ENCODE results near the gene SEMA3G.

The SEMA3G gene

GRCh38 chr3:52408466-52408865 is 36.4 kb downstream of the SEMA3G start:
- no peak for DNase-seq

DNA sequence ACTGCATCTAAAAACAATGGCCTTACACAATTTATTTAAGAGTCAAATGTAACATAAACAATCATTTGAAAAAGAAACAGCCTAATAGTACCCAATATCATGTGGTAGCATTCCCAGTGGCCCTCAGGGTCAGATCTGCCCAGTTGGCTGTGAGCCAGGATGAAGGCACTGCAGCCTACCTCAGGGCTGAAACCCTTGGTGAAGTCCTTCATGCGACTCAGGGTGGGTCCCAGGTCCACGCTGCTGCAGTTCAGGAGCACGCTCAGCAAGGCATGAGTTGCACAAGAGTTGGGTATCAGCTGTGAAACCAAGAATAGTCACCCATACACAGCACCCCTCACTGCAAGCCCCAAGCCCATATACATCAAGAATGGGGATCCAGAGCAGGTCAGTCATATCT is 37.1 kb downstream of the SEMA3G start:
- no peak for DNase-seq

GRCh38 chr3:52406791-52407510 is 38.0 kb downstream of the SEMA3G start:
- no peak for DNase-seq

DNA sequence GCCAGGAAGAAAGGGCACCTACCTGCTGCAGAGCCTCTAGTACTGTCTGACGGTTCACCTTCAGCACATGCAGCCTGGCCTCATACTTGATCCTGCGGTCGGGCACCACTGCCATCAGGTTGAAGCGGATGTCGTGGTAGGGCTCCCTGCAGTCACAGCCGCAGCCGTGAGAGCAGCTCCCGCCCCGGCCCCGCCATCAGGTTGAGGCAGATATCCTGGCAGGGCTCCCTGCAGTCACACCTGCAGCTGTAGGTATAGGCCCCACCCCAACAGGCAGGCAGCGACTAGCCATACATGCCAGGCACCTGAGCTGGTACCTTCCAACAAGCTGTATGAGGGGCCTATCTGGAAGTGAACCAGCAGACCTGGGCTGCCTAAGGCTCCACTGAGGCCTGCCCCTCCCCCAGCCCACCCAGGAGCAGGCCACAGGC is 38.7 kb downstream of the SEMA3G start:
- DNase-seq = no peak

DNA sequence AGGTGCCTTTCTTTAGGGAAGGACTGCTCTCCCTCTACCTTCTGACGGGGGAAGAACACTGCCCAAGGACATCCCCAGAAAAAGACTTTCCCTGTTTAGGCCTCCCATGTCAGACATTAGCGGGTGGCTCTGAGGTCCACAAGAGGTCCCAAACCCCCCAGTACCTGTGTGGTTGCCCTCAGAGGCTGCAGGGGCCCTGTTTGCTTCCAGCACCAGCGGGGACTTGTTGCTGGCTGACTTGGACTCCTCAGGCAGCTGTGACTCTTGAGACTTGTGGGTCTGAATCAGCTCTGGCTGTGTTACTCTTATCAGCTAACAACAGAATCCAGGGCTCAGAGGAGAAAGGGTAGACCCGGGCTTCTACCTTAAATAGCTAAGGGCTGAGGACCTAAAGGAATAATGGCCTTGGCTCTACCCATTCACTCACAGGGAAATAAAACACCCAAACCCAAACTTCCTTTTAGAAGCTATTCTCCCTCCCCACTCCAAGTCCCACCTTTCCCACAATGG is 39.2 kb downstream of the SEMA3G start:
- DNase-seq = no peak

DNA sequence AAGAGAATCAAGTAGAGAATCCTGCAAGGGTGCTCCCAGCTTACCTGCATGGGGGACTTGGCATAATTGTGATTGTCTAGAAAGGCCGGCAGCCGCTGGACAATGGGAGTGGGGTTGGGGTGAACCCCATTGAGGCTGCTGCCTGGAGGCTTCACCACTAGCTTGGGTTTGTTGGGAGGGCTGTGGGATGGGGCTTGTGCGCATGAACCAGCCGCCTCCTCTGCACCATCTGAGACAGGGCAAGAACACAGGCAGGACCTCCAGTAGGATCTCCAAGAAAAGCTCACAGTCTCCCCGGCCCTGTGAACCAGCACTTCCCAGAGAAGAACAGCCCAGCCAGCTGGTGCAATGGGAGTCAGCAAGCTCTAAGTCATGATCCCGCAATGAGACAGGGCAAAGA is 39.8 kb downstream of the SEMA3G start:
- no peak for DNase-seq

DNA sequence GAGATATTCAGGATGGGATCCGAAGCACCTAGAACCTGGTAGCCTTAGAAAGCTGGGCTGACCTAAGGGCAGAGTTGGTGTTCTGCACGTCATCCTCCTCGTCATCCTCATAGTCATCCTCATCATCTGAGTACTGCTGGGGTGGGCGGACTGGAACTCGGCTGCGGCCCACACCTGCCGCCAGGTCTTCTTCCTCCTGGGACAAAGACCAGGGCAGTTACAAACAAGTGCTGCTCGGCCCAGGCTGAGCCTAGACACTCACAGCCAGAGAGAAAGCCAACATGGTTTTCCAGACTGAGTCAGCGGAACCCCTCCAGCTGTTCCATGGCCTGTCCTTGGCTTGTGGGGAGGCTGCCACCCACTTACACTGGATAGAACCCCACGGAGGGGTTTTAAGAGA is 40.5 kb downstream of the SEMA3G start:
- DNase-seq = no peak

DNA sequence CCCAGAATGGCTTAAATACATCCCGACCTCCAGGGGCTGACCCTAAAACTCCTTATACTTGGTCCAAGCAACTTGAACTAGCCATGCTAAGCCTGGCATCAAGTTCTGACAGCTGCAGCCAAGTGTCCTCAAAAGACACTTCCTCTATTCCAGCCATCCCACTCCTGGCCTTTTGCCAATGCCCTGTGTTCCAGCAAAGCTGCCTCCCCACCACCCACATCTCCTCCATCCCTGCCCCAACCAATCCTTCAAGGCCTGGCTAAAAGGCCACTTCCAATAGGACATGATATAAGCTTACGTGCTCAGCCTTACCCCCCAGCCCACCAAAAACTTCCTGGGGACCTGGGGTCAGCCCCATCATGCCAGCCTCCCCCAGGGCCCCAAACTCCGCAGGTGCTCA is 40.9 kb downstream of the SEMA3G start:
- DNase-seq = no peak

- DNase-seq = no peak
Measured at GRCh38 chr3:52403271-52403841, 41.5 kb downstream of the SEMA3G start.

- DNase-seq = no peak
Measured at GRCh38 chr3:52402706-52403270, 42.1 kb downstream of the SEMA3G start.

GRCh38 chr3:52402101-52402521 is 42.8 kb downstream of the SEMA3G start:
- no peak for DNase-seq

DNA sequence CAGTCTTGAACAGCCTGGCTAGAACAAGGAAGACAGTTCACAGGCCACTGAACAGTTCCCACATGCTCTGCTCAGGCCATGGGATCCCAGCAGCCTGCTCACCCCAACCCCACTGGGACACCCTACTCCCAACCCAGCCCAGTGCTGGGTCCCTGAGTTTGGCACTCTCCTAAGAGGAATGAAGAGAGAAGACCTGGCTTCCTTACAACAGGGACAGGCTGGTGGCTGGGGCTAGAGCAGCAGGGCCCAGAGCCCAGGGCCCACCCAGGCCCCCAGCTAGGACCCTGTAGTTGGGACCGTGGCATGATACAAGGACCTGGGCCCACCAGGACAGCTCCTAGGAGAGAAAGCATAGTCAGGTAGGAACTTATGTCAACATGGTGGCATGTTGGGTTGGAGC is 43.4 kb downstream of the SEMA3G start:
- no peak for DNase-seq

GRCh38 chr3:52401021-52401420 is 43.9 kb downstream of the SEMA3G start:
- no peak for DNase-seq

GRCh38 chr3:52400275-52400793 is 44.6 kb downstream of the SEMA3G start:
- DNase-seq = no peak

DNA sequence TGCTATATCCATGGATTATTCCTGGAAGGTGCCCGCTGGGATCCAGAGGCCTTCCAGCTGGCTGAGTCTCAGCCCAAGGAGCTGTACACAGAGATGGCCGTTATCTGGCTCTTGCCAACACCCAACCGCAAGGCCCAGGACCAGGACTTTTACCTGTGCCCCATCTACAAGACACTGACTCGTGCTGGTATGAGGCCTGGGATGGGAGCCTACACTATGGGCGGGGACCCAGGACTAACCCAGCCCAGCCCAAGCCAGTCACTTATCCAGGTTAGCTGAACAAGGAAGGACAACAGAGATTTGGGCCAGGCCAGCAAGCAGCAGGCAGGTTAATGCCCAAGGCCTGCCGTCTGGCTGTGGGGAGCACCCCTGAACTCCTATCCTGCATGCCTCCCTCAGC is 45.3 kb downstream of the SEMA3G start:
- no peak for DNase-seq

DNA sequence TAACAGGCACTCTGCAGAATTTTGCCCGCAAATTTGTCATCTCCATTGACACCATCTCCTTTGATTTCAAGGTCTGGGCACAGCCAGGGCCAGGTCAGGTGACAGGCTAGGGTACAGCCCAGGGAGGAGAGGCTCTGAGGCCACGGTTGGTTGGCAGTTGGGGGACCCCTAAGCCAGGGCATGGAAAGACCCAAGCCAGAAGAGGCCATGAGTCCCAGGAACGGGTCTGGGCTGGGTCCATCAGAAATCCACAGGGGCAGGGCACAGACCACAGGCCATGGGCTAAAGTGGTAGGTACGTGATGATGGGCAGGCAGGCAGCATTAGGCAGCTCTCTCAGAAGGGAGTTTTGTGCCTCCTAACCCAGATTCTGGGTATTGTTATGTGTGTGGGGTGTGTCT is 45.8 kb downstream of the SEMA3G start:
- DNase-seq = no peak

GRCh38 chr3:52398670-52399081 is 46.2 kb downstream of the SEMA3G start:
- no peak for DNase-seq

GRCh38 chr3:52397676-52398399 is 47.1 kb downstream of the SEMA3G start:
- DNase-seq = no peak

DNA sequence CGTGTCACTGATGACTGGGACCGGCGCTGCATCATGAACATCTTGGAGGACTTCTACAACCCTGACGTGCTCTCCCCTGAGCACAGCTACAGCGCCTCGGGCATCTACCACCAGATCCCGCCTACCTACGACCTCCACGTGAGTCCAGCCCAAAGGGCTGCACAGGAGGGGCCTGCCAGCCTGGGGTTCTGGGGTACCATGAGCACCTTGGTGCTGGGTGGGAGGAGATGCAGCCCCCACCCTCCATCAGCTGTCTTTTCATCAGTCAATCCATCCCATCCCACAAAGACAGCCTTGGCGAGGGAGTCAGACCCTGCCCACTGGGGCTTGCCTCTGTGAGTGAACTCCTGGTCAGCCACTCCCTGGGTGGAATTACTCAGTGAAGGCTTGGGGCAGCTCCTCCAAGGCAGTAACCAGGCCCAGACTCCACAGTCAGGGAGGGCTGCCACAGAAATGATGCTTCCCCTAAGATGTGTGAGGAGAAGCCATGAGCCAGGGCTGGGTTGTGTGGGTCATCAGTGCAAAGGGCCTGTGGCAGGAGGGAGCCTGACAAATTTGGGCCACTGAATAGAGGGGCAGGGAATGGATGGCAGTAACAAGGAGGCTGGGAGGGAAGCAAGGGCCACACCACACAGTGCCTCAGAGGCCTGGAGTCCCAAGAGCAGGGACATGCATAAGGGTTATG is 47.9 kb downstream of the SEMA3G start:
- no peak for DNase-seq

DNA sequence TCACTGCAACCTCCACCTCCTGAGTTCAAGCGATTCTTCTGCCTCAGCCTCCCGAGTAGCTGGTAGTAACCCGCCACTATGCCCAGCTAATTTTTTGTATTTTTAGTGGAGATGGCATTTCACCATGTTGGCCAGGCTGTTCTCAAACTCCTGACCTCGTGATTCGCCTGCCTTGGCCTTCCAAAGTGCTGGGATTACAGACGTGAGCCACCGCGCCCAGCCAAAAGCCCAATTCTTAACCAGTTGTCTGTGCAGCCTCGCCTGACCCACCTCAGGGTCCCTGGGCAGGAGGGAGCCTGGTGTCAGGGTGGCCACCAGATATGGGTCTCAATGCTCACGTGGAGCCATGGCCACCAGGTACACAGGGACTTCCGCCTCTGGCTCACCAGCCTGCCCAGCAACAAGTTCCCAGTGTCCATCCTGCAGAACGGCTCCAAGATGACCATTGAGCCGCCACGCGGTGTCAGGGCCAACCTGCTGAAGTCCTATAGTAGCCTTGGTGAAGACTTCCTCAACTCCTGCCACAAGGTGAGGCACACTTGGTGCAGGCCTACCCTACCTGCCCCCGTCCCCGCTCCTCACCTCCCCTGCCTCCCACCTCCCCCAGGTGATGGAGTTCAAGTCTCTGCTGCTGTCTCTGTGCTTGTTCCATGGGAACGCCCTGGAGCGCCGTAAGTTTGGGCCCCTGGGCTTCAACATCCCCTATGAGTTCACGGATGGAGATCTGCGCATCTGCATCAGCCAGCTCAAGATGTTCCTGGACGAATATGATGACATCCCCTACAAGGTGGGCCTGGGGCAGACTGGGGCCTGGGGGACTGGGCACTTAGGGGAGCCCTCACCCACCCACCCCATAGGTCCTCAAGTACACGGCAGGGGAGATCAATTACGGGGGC is 48.6 kb downstream of the SEMA3G start:
- DNase-seq = no peak

DNA sequence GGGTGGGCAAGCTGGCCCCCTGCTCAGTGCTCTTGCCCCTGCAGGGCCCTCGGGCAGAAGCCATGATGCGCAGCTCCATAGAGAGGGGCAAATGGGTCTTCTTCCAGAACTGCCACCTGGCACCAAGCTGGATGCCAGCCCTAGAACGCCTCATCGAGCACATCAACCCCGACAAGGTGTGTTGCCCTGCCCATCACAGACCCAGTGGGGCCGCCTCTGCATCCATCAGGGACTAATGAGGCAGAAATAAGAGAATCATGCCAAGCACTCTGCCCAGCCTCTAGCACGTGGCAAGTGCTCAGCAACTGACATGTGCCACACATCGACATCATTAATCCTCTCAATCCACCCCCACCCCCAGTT is 49.4 kb downstream of the SEMA3G start:
- no peak for DNase-seq

All from stimulated activated naive CD4-positive, alpha-beta T cell (primary cell).